Measurements from ENCODE around the gene CASK.

The CASK gene

GRCh38 chrX:41672643-41673042, 250.7 kb downstream of the CASK start:
- no peak overlapping the region for H3K4me3 ChIP-seq (ENCODE audit: low read depth, low read length)
- TF ChIP-seq, protein P1, sequence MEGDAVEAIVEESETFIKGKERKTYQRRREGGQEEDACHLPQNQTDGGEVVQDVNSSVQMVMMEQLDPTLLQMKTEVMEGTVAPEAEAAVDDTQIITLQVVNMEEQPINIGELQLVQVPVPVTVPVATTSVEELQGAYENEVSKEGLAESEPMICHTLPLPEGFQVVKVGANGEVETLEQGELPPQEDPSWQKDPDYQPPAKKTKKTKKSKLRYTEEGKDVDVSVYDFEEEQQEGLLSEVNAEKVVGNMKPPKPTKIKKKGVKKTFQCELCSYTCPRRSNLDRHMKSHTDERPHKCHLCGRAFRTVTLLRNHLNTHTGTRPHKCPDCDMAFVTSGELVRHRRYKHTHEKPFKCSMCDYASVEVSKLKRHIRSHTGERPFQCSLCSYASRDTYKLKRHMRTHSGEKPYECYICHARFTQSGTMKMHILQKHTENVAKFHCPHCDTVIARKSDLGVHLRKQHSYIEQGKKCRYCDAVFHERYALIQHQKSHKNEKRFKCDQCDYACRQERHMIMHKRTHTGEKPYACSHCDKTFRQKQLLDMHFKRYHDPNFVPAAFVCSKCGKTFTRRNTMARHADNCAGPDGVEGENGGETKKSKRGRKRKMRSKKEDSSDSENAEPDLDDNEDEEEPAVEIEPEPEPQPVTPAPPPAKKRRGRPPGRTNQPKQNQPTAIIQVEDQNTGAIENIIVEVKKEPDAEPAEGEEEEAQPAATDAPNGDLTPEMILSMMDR (IDR thresholded peaks at IDR 0.05; ENCODE audit: low read depth, low read length), result no peak

DNA sequence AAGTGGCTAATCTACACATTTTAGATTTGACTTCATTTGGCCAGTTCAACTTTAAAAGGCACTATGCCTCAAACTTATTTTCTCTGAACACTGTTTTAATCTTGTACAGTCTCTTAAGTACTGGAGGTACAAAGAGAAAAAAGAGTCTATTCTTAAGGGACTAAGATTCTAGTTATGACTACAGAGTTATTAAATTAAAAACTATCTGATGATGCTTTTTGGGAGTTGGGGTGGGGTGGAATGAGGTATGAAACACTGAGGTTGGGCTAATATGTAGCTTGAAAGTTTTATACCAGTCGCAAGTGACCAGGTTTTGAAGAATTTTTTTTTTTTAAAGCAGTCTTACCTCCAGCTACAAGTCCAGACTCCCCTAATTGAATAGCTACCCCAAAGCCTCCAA, 252.3 kb downstream of the CASK start:
- TF ChIP-seq, protein P1 (IDR thresholded peaks at IDR 0.05; ENCODE audit: low read depth, low read length), result no peak
- H3K4me3 ChIP-seq (ENCODE audit: low read depth, low read length), result no peak overlapping the region

- TF ChIP-seq, protein P1 (IDR thresholded peaks at IDR 0.05; ENCODE audit: low read depth, low read length), result no peak
Measured at GRCh38 chrX:41670112-41670511, 253.2 kb downstream of the CASK start.

GRCh38 chrX:41667631-41668030, 255.7 kb downstream of the CASK start:
- TF ChIP-seq, protein P1 (IDR thresholded peaks at IDR 0.05; ENCODE audit: low read depth, low read length), result no peak
- H3K4me3 ChIP-seq (ENCODE audit: low read depth, low read length), result no peak overlapping the region

More at GRCh38 chrX:41670112-41670511, 253.2 kb downstream of the CASK start:
- H3K4me3 ChIP-seq (ENCODE audit: low read depth, low read length), result no peak overlapping the region

- H3K4me3 ChIP-seq (ENCODE audit: low read depth, low read length), result no peak overlapping the region
- TF ChIP-seq, protein P1 (IDR thresholded peaks at IDR 0.05; ENCODE audit: low read depth, low read length), result no peak
Measured at GRCh38 chrX:41666251-41666650, 257.1 kb downstream of the CASK start.

- TF ChIP-seq, protein P1 (IDR thresholded peaks at IDR 0.05; ENCODE audit: low read depth, low read length), result no peak
- H3K4me3 ChIP-seq (ENCODE audit: low read depth, low read length), result no peak overlapping the region
Measured at GRCh38 chrX:41665686-41666085, 257.7 kb downstream of the CASK start.

GRCh38 chrX:41664908-41665307, 258.4 kb downstream of the CASK start:
- H3K4me3 ChIP-seq (ENCODE audit: low read depth, low read length), result no peak overlapping the region
- TF ChIP-seq, protein P1 (IDR thresholded peaks at IDR 0.05; ENCODE audit: low read depth, low read length), result no peak

All from WI38 (cell line).